Jurkat, Clone E6-1 (cell line): Measurements from ENCODE around the gene HTRA3.

Experiments
- DNase-seq: peaks from one replicate; pipeline ENCODE4 v3.0.0-alpha.2; 2011; ENCODE audit warnings: low read depth, low spot score
- H3K4me3 ChIP-seq: 2 replicates; pipeline ENCODE4 v1.5.1; 2011; ENCODE audit warnings: mild to moderate bottlenecking, low read length, control low read depth, moderate library complexity

HTRA3 gene

GRCh38 chr4:8232748-8233147 lies 36.8 kb upstream of the HTRA3 start:
- DNase-seq = no peak
- no peak overlapping the region for H3K4me3 ChIP-seq

- no peak for DNase-seq
- no peak overlapping the region for H3K4me3 ChIP-seq
Observed at GRCh38 chr4:8233672-8234484, 35.7 kb upstream of the HTRA3 start.

- no peak for DNase-seq
- no peak overlapping the region for H3K4me3 ChIP-seq
Observed at GRCh38 chr4:8234715-8235114, 34.8 kb upstream of the HTRA3 start.

GRCh38 chr4:8235224-8235623 lies 34.3 kb upstream of the HTRA3 start:
- no peak overlapping the region for H3K4me3 ChIP-seq
- no peak for DNase-seq

GRCh38 chr4:8235686-8236085 lies 33.9 kb upstream of the HTRA3 start:
- DNase-seq = no peak
- H3K4me3 ChIP-seq = no peak overlapping the region

GRCh38 chr4:8236106-8236919 lies 33.2 kb upstream of the HTRA3 start:
- H3K4me3 ChIP-seq = no peak overlapping the region
- no peak for DNase-seq

GRCh38 chr4:8236920-8237195 lies 32.7 kb upstream of the HTRA3 start:
- H3K4me3 ChIP-seq = no peak overlapping the region
- no peak for DNase-seq

- DNase-seq = no peak
- no peak overlapping the region for H3K4me3 ChIP-seq
Observed at GRCh38 chr4:8237256-8237989, 32.1 kb upstream of the HTRA3 start.

- no peak for DNase-seq
- no peak overlapping the region for H3K4me3 ChIP-seq
Observed at GRCh38 chr4:8238036-8238511, 31.5 kb upstream of the HTRA3 start.

- no peak for DNase-seq
Observed at GRCh38 chr4:8238515-8239053, 31.0 kb upstream of the HTRA3 start.

GRCh38 chr4:8239226-8239625 lies 30.3 kb upstream of the HTRA3 start:
- no peak overlapping the region for H3K4me3 ChIP-seq
- no peak for DNase-seq

More at GRCh38 chr4:8238515-8239053, 31.0 kb upstream of the HTRA3 start:
- no peak overlapping the region for H3K4me3 ChIP-seq

GRCh38 chr4:8239661-8240060 lies 29.9 kb upstream of the HTRA3 start:
- DNase-seq = no peak

GRCh38 chr4:8240211-8241041 lies 29.1 kb upstream of the HTRA3 start:
- no peak overlapping the region for H3K4me3 ChIP-seq
- no peak for DNase-seq

More at GRCh38 chr4:8239661-8240060, 29.9 kb upstream of the HTRA3 start:
- no peak overlapping the region for H3K4me3 ChIP-seq

- no peak overlapping the region for H3K4me3 ChIP-seq
- DNase-seq = no peak
Observed at GRCh38 chr4:8241211-8241779, 28.3 kb upstream of the HTRA3 start.

GRCh38 chr4:8241895-8242696 lies 27.5 kb upstream of the HTRA3 start:
- no peak for DNase-seq
- no peak overlapping the region for H3K4me3 ChIP-seq

- no peak overlapping the region for H3K4me3 ChIP-seq
Observed at GRCh38 chr4:8242782-8243560, 26.6 kb upstream of the HTRA3 start.

More at GRCh38 chr4:8242782-8243560, 26.6 kb upstream of the HTRA3 start:
- DNase-seq = no peak
